ENCODE data around the gene TTYH2. TPM values are rescaled to one million over a fixed set of nuclear protein-coding genes. Genes with fewer than 3 reads are reported as not detected.
"Not testable (repeated sequence)": the region's sequence is repeated elsewhere in the genome, so short reads cannot be mapped to it uniquely, and the experiment has no call there.

TTYH2 gene
- total RNA-seq, 1 experiment from 2014 or later = 0.28 TPM

- no peak for DNase-seq
- Mint-ChIP-seq H3K4me3 (ENCODE audit: low read depth, unreplicated experiment) (no peak overlapping the region), H3K27ac (ENCODE audit: unreplicated experiment) (no peak overlapping the region), H3K4me1 (ENCODE audit: low read depth, unreplicated experiment) (no peaks in the 10 kb centered on the region), H3K9me3 (ENCODE audit: low read depth, unreplicated experiment) (no peaks in the 10 kb centered on the region), H3K27me3 (ENCODE audit: unreplicated experiment) (peaks cover 98% of the 10 kb centered on the region), H3K36me3 (ENCODE audit: insufficient read depth, unreplicated experiment) (no peaks in the 10 kb centered on the region)
- TF ChIP-seq CTCF (IDR thresholded peaks at IDR 0.05; ENCODE audit: unreplicated experiment) = no peak
- CTCF ChIA-PET = no interaction called here
- no TSS peak for BruUV-seq (replicated peaks)
- intact Hi-C loops (cut with micrococcal nuclease; ENCODE audit: unreplicated experiment) = no loop called here
Observed at GRCh38 chr17:74183411-74183810, 30.0 kb upstream of the TTYH2 start.

- peaks cover 98% of the 10 kb centered on the region for H3K27me3 Mint-ChIP-seq (ENCODE audit: unreplicated experiment)
- H3K36me3 Mint-ChIP-seq (ENCODE audit: insufficient read depth, unreplicated experiment) = no peaks in the 10 kb centered on the region
- H3K4me3 Mint-ChIP-seq (ENCODE audit: low read depth, unreplicated experiment) = no peak overlapping the region
- no peak overlapping the region for H3K27ac Mint-ChIP-seq (ENCODE audit: unreplicated experiment)
- H3K4me1 Mint-ChIP-seq (ENCODE audit: low read depth, unreplicated experiment) = no peaks in the 10 kb centered on the region
- H3K9me3 Mint-ChIP-seq (ENCODE audit: low read depth, unreplicated experiment) = no peaks in the 10 kb centered on the region
- CTCF ChIA-PET = no interaction called here
- no peak for DNase-seq
- TF ChIP-seq CTCF (IDR thresholded peaks at IDR 0.05; ENCODE audit: unreplicated experiment) = no peak
- intact Hi-C loops (cut with micrococcal nuclease; ENCODE audit: unreplicated experiment) = no loop called here
- no TSS peak for BruUV-seq (replicated peaks)
Observed at GRCh38 chr17:74185571-74186185, 27.7 kb upstream of the TTYH2 start.

GRCh38 chr17:74186498-74186897 lies 26.9 kb upstream of the TTYH2 start:
- no peak for DNase-seq
- no peak for TF ChIP-seq CTCF (IDR thresholded peaks at IDR 0.05; ENCODE audit: unreplicated experiment)
- H3K27ac Mint-ChIP-seq (ENCODE audit: unreplicated experiment) = no peak overlapping the region
- intact Hi-C loops (cut with micrococcal nuclease; ENCODE audit: unreplicated experiment) = no loop called here
- no peaks in the 10 kb centered on the region for H3K4me1 Mint-ChIP-seq (ENCODE audit: low read depth, unreplicated experiment)
- no peaks in the 10 kb centered on the region for H3K9me3 Mint-ChIP-seq (ENCODE audit: low read depth, unreplicated experiment)
- CTCF ChIA-PET = no interaction called here
- H3K36me3 Mint-ChIP-seq (ENCODE audit: insufficient read depth, unreplicated experiment) = no peaks in the 10 kb centered on the region
- H3K27me3 Mint-ChIP-seq (ENCODE audit: unreplicated experiment) = peaks cover 98% of the 10 kb centered on the region
- no peak overlapping the region for H3K4me3 Mint-ChIP-seq (ENCODE audit: low read depth, unreplicated experiment)
- BruUV-seq (replicated peaks) = no TSS peak

- DNase-seq = no peak
- H3K4me1 Mint-ChIP-seq (ENCODE audit: low read depth, unreplicated experiment) = peaks cover 3% of the 10 kb centered on the region
- no TSS peak for BruUV-seq (replicated peaks)
- CTCF ChIA-PET = interaction anchor here (0.6 kb wide), 1 partner anchor 35 kb away, joined by 3 read pairs; no protein-coding TSS in a partner anchor
- H3K36me3 Mint-ChIP-seq (ENCODE audit: insufficient read depth, unreplicated experiment) = no peaks in the 10 kb centered on the region
- TF ChIP-seq CTCF (IDR thresholded peaks at IDR 0.05; ENCODE audit: unreplicated experiment) = no peak
- no peak overlapping the region for H3K4me3 Mint-ChIP-seq (ENCODE audit: low read depth, unreplicated experiment)
- no peak overlapping the region for H3K27ac Mint-ChIP-seq (ENCODE audit: unreplicated experiment)
- H3K9me3 Mint-ChIP-seq (ENCODE audit: low read depth, unreplicated experiment) = no peaks in the 10 kb centered on the region
- intact Hi-C loops (cut with micrococcal nuclease; ENCODE audit: unreplicated experiment) = no loop called here
- H3K27me3 Mint-ChIP-seq (ENCODE audit: unreplicated experiment) = peaks cover 98% of the 10 kb centered on the region
Observed at GRCh38 chr17:74187761-74188160, 25.6 kb upstream of the TTYH2 start.

- H3K27me3 Mint-ChIP-seq (ENCODE audit: unreplicated experiment) = peaks cover 98% of the 10 kb centered on the region
- CTCF ChIA-PET = interaction anchor here (0.6 kb wide), 1 partner anchor 11 kb away, joined by 3 read pairs; no protein-coding TSS in a partner anchor
Observed at GRCh38 chr17:74188687-74189086, 24.7 kb upstream of the TTYH2 start.

More at GRCh38 chr17:74188687-74189086, 24.7 kb upstream of the TTYH2 start:
- DNase-seq; H3K9me3 Mint-ChIP-seq (ENCODE audit: low read depth, unreplicated experiment); intact Hi-C loops (cut with micrococcal nuclease; ENCODE audit: unreplicated experiment); H3K27ac Mint-ChIP-seq (ENCODE audit: unreplicated experiment); H3K4me3 Mint-ChIP-seq (ENCODE audit: low read depth, unreplicated experiment); BruUV-seq (replicated peaks); H3K36me3 Mint-ChIP-seq (ENCODE audit: insufficient read depth, unreplicated experiment): not testable (repeated sequence)
- H3K4me1 Mint-ChIP-seq (ENCODE audit: low read depth, unreplicated experiment) = peaks cover 12% of the 10 kb centered on the region
